Neuron (in vitro differentiated cells): ENCODE data around the gene MTAP.

ENCODE experiments used
- H2AFZ ChIP-seq: one replicate; pipeline ENCODE4 v1.6.1; 2013; ENCODE audit warnings: low read depth, mild to moderate bottlenecking, inconsistent platforms, low read length, moderate library complexity
- H3K27me3 ChIP-seq: one replicate; pipeline ENCODE4 v1.6.1; 2013; ENCODE audit warnings: low read length; ENCODE audit not compliant: insufficient read depth
- H3K36me3 ChIP-seq: one replicate; pipeline ENCODE4 v1.6.1; 2013; ENCODE audit warnings: low read length; ENCODE audit not compliant: insufficient read depth
- H3K4me1 ChIP-seq: one replicate; pipeline ENCODE4 v1.6.1; 2013; ENCODE audit warnings: low read length; ENCODE audit not compliant: insufficient read depth
- H3K4me3 ChIP-seq: 2 replicates; pipeline ENCODE4 v1.5.1; 2013; ENCODE audit warnings: mild to moderate bottlenecking, low read length, moderate library complexity
- H3K9me3 ChIP-seq: one replicate; pipeline ENCODE4 v1.6.1; 2013; ENCODE audit warnings: low read length

Gene MTAP

GRCh38 chr9:21906881-21907280 lies 104.4 kb downstream of the MTAP start:
- no peak overlapping the region for H2AFZ ChIP-seq
- H3K4me1 ChIP-seq, result no peaks in the 10 kb centered on the region
- H3K9me3 ChIP-seq, result peaks cover 2% of the 10 kb centered on the region
- no peak overlapping the region for H3K4me3 ChIP-seq
- no peaks in the 10 kb centered on the region for H3K27me3 ChIP-seq
- peaks cover 1% of the 10 kb centered on the region for H3K36me3 ChIP-seq

- Histone ChIP-seq H3K9me3 (no peaks in the 10 kb centered on the region), H3K27me3 (no peaks in the 10 kb centered on the region), H3K36me3 (no peaks in the 10 kb centered on the region), H2AFZ (no peak overlapping the region), H3K4me1 (no peaks in the 10 kb centered on the region), H3K4me3 (no peak overlapping the region)
Measured at GRCh38 chr9:21919377-21920362, 117.2 kb downstream of the MTAP start.

GRCh38 chr9:21923694-21924093 lies 121.3 kb downstream of the MTAP start:
- Histone ChIP-seq H3K27me3 (no peaks in the 10 kb centered on the region), H3K36me3 (no peaks in the 10 kb centered on the region), H2AFZ (no peak overlapping the region), H3K4me3 (no peak overlapping the region), H3K4me1 (no peaks in the 10 kb centered on the region), H3K9me3 (no peaks in the 10 kb centered on the region)

- H2AFZ ChIP-seq, result no peak overlapping the region
- H3K36me3 ChIP-seq, result peaks cover 5% of the 10 kb centered on the region
- no peak overlapping the region for H3K4me3 ChIP-seq
- H3K9me3 ChIP-seq, result no peaks in the 10 kb centered on the region
- no peaks in the 10 kb centered on the region for H3K4me1 ChIP-seq
- no peaks in the 10 kb centered on the region for H3K27me3 ChIP-seq
Measured at GRCh38 chr9:21927752-21928151, 125.3 kb downstream of the MTAP start.

GRCh38 chr9:21931428-21931827 lies 129.0 kb downstream of the MTAP start:
- no peaks in the 10 kb centered on the region for H3K27me3 ChIP-seq
- no peaks in the 10 kb centered on the region for H3K9me3 ChIP-seq
- peaks cover 5% of the 10 kb centered on the region for H3K4me1 ChIP-seq
- peaks cover 5% of the 10 kb centered on the region for H3K36me3 ChIP-seq
- H2AFZ ChIP-seq, result no peak overlapping the region
- H3K4me3 ChIP-seq, result no peak overlapping the region

- H2AFZ ChIP-seq, result no peak overlapping the region
- H3K27me3 ChIP-seq, result no peaks in the 10 kb centered on the region
- H3K4me1 ChIP-seq, result peaks cover 5% of the 10 kb centered on the region
- no peaks in the 10 kb centered on the region for H3K9me3 ChIP-seq
- H3K36me3 ChIP-seq, result peaks cover 5% of the 10 kb centered on the region
- no peak overlapping the region for H3K4me3 ChIP-seq
Measured at GRCh38 chr9:21933281-21933680, 130.8 kb downstream of the MTAP start.

GRCh38 chr9:21933865-21934264 lies 131.4 kb downstream of the MTAP start:
- no peaks in the 10 kb centered on the region for H3K27me3 ChIP-seq
- no peaks in the 10 kb centered on the region for H3K9me3 ChIP-seq
- peaks cover 5% of the 10 kb centered on the region for H3K4me1 ChIP-seq
- no peak overlapping the region for H3K4me3 ChIP-seq
- no peak overlapping the region for H2AFZ ChIP-seq
- peaks cover 5% of the 10 kb centered on the region for H3K36me3 ChIP-seq

- Histone ChIP-seq H3K4me1 (peaks cover 5% of the 10 kb centered on the region), H3K9me3 (no peaks in the 10 kb centered on the region)
Measured at GRCh38 chr9:21935631-21936030, 133.2 kb downstream of the MTAP start.

GRCh38 chr9:21936161-21936560 lies 133.7 kb downstream of the MTAP start:
- Histone ChIP-seq H3K36me3 (peaks cover 2% of the 10 kb centered on the region), H2AFZ (no peak overlapping the region), H3K27me3 (no peaks in the 10 kb centered on the region), H3K4me3 (no peak overlapping the region), H3K4me1 (peaks cover 5% of the 10 kb centered on the region), H3K9me3 (no peaks in the 10 kb centered on the region)

More at GRCh38 chr9:21935631-21936030, 133.2 kb downstream of the MTAP start:
- H2AFZ ChIP-seq, result no peak overlapping the region
- H3K4me3 ChIP-seq, result no peak overlapping the region
- peaks cover 5% of the 10 kb centered on the region for H3K36me3 ChIP-seq
- H3K27me3 ChIP-seq, result no peaks in the 10 kb centered on the region

- Histone ChIP-seq H3K27me3 (no peaks in the 10 kb centered on the region), H3K36me3 (no peaks in the 10 kb centered on the region), H3K9me3 (no peaks in the 10 kb centered on the region), H2AFZ (no peak overlapping the region), H3K4me1 (no peaks in the 10 kb centered on the region), H3K4me3 (no peak overlapping the region)
Measured at GRCh38 chr9:21941337-21941995, 139.0 kb downstream of the MTAP start.

GRCh38 chr9:21943464-21943863 lies 141.0 kb downstream of the MTAP start:
- Histone ChIP-seq H3K9me3 (no peaks in the 10 kb centered on the region), H2AFZ (no peak overlapping the region), H3K36me3 (no peaks in the 10 kb centered on the region), H3K4me3 (no peak overlapping the region), H3K27me3 (no peaks in the 10 kb centered on the region), H3K4me1 (no peaks in the 10 kb centered on the region)

GRCh38 chr9:21945606-21946005 lies 143.2 kb downstream of the MTAP start:
- Histone ChIP-seq H3K9me3 (no peaks in the 10 kb centered on the region), H3K4me1 (no peaks in the 10 kb centered on the region), H3K27me3 (no peaks in the 10 kb centered on the region), H3K4me3 (no peak overlapping the region), H3K36me3 (no peaks in the 10 kb centered on the region), H2AFZ (no peak overlapping the region)

- Histone ChIP-seq H3K4me1 (no peaks in the 10 kb centered on the region), H3K4me3 (no peak overlapping the region), H3K36me3 (no peaks in the 10 kb centered on the region), H2AFZ (no peak overlapping the region), H3K27me3 (peaks cover 9% of the 10 kb centered on the region), H3K9me3 (peaks cover 2% of the 10 kb centered on the region)
Measured at GRCh38 chr9:21958833-21959232, 156.4 kb downstream of the MTAP start.
